Measurements from ENCODE around the gene SCGB2A2.

The SCGB2A2 gene

GRCh38 chr11:62256281-62256680 is 13.7 kb upstream of the SCGB2A2 start:
- POLR2A ChIA-PET, result no interaction called here
- H3K4me3 ChIP-seq (ENCODE audit: low read depth, low read length), result no peak overlapping the region
- CTCF ChIA-PET, result no interaction called here

DNA sequence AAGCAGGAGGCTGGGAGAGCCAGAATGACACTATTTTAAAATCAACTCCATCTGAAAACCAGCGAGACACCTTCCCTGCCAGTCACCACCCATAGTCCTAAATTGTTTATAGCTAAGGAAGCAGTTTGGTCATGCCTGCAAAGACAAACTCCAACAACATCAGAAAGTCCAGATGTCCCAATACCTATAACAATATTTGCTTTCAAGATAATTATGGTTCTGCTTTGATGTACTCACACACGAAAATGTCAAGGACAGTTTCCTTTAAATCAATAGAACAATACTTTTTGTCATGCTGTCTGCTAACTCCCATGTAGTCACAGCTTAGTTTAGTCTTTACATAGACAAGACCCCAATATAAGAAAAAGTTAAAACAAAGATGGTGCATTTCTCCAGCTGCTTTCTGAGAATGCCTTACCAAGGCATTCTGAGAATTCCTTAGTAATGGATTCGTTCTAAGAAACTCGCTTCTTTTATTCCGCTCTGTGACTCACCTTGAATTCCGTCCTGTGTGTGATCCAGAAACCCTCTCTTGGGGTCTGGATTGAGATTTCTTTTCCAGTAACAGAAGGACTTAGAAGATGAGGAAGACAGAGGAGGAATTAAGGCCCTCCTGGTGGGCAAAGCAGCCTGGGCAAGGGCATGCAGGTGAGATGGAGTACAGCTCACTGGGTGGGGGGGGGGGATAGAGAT is 9.6 kb upstream of the SCGB2A2 start:
- CTCF ChIA-PET, result no interaction called here
- no peak for DNase-seq (ENCODE audit: low read depth, low spot score)
- H3K4me3 ChIP-seq (ENCODE audit: low read depth, low read length), result no peak overlapping the region
- POLR2A ChIA-PET, result no interaction called here
- TF ChIP-seq, protein P1, sequence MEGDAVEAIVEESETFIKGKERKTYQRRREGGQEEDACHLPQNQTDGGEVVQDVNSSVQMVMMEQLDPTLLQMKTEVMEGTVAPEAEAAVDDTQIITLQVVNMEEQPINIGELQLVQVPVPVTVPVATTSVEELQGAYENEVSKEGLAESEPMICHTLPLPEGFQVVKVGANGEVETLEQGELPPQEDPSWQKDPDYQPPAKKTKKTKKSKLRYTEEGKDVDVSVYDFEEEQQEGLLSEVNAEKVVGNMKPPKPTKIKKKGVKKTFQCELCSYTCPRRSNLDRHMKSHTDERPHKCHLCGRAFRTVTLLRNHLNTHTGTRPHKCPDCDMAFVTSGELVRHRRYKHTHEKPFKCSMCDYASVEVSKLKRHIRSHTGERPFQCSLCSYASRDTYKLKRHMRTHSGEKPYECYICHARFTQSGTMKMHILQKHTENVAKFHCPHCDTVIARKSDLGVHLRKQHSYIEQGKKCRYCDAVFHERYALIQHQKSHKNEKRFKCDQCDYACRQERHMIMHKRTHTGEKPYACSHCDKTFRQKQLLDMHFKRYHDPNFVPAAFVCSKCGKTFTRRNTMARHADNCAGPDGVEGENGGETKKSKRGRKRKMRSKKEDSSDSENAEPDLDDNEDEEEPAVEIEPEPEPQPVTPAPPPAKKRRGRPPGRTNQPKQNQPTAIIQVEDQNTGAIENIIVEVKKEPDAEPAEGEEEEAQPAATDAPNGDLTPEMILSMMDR (IDR thresholded peaks at IDR 0.05; ENCODE audit: insufficient read depth, low read length, missing control alignments), result no peak

More at GRCh38 chr11:62256281-62256680, 13.7 kb upstream of the SCGB2A2 start:
- TF ChIP-seq, protein P1 (IDR thresholded peaks at IDR 0.05; ENCODE audit: insufficient read depth, low read length, missing control alignments), result no peak
- DNase-seq (ENCODE audit: low read depth, low spot score), result no peak

- DNase-seq (ENCODE audit: low read depth, low spot score), result no peak
- TF ChIP-seq, protein P1 (IDR thresholded peaks at IDR 0.05; ENCODE audit: insufficient read depth, low read length, missing control alignments), result no peak
- ChIA-PET POLR2A (no interaction called here), CTCF (interaction anchor here (1.5 kb wide), 1 partner anchor 46 kb away, joined by 5 read pairs; no protein-coding TSS in a partner anchor)
- no peak overlapping the region for H3K4me3 ChIP-seq (ENCODE audit: low read depth, low read length)
Measured at GRCh38 chr11:62264004-62264403, 6.0 kb upstream of the SCGB2A2 start.

- DNase-seq (ENCODE audit: low read depth, low spot score), result no peak
- POLR2A ChIA-PET, result no interaction called here
- TF ChIP-seq, protein P1 (IDR thresholded peaks at IDR 0.05; ENCODE audit: insufficient read depth, low read length, missing control alignments), result no peak
- H3K4me3 ChIP-seq (ENCODE audit: low read depth, low read length), result no peak overlapping the region
- CTCF ChIA-PET, result interaction anchor here (1.1 kb wide), 1 partner anchor 44 kb away, joined by 5 read pairs; no protein-coding TSS in a partner anchor
Measured at GRCh38 chr11:62266558-62266957, 3.4 kb upstream of the SCGB2A2 start.

GRCh38 chr11:62267050-62267449 is 2.9 kb upstream of the SCGB2A2 start:
- ChIA-PET POLR2A (no interaction called here), CTCF (interaction anchor here (1.1 kb wide), 1 partner anchor 43 kb away, joined by 5 read pairs; no protein-coding TSS in a partner anchor)
- H3K4me3 ChIP-seq (ENCODE audit: low read depth, low read length), result no peak overlapping the region
- TF ChIP-seq, protein P1 (IDR thresholded peaks at IDR 0.05; ENCODE audit: insufficient read depth, low read length, missing control alignments), result no peak
- DNase-seq (ENCODE audit: low read depth, low spot score), result no peak

DNA sequence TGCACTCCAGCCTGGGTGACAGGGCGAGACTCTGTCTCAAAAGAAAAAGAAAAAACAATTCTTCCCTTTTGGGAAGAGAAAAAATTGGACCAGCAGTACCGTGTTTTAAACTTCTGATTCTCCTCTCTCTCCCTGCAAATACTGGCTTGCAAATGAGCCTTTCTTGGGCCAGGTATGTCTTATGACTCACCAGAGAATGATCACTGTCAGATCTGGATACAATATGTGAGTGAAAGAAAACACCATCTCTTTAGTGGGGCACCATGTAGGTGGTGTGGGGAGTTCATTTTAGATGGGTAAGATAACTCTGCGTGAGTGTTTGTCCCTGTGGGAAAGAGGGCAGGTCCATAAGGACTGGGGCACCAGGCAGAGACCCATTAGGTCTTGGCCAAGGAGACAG is 2.4 kb upstream of the SCGB2A2 start:
- DNase-seq (ENCODE audit: low read depth, low spot score), result no peak
- POLR2A ChIA-PET, result no interaction called here
- no peak overlapping the region for H3K4me3 ChIP-seq (ENCODE audit: low read depth, low read length)
- CTCF ChIA-PET, result no interaction called here
- TF ChIP-seq, protein P1 (IDR thresholded peaks at IDR 0.05; ENCODE audit: insufficient read depth, low read length, missing control alignments), result no peak
